ENCODE measurements around the gene ACSM4. TPM values are rescaled to one million over a fixed set of nuclear protein-coding genes. Genes with fewer than 3 reads are reported as not detected.

The ACSM4 gene
- total and polyA plus RNA-seq, 9 of the 15 experiments (the other 6 are each of a cell fraction or from before 2014, with no cell fraction given): not detected

DNA sequence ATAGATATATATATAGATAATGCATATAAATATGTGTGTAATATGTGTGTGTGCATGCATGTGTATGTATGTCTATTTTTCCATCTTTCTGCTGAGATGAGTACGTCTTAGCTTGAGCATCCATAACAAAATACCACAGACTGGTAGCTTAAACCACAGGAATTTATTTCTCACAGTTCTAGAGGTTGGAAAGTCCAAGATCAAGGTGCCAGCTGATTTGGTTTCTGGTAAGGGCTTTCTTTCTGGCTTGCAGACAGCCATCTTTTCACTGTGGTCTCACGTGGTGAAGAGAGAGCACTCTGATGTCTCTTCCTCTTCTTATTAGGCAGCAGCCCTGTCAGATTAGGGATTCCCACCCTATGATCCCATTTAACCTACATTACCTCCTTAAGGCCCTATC lies 47.3 kb downstream of the ACSM4 start:
- no peaks in the 10 kb centered on the region for H3K36me3 ChIP-seq (ENCODE audit: control insufficient read depth, insufficient read depth, low read length)
- WGBS (ENCODE audit: insufficient coverage, low coverage, missing lambda C conversion rate): 17% methylated on average over 2 of the region's 2 CpGs
- no TSS peak for BruUV-seq (replicated peaks)
- TF ChIP-seq CHCHD3 (CRISPR knock-in tag; IDR thresholded peaks at IDR 0.05) (no peak), PRPF4 (IDR thresholded peaks at IDR 0.05; ENCODE audit: insufficient read depth, low read depth, low read length, poor library complexity, severe bottlenecking) (no peak), SIN3B (IDR thresholded peaks at IDR 0.05; ENCODE audit: low read depth) (no peak), HNRNPL (IDR thresholded peaks at IDR 0.05; ENCODE audit: low read depth, low read length) (no peak), ZNF445 (CRISPR knock-in tag; IDR thresholded peaks at IDR 0.05; ENCODE audit: low read depth) (no peak), HDAC8 (tag; IDR thresholded peaks at IDR 0.05) (no peak), DNMT1 (IDR thresholded peaks at IDR 0.05) (no peak)
- TF ChIP-seq, protein P1, sequence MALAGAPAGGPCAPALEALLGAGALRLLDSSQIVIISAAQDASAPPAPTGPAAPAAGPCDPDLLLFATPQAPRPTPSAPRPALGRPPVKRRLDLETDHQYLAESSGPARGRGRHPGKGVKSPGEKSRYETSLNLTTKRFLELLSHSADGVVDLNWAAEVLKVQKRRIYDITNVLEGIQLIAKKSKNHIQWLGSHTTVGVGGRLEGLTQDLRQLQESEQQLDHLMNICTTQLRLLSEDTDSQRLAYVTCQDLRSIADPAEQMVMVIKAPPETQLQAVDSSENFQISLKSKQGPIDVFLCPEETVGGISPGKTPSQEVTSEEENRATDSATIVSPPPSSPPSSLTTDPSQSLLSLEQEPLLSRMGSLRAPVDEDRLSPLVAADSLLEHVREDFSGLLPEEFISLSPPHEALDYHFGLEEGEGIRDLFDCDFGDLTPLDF (CRISPR knock-in tag; IDR thresholded peaks at IDR 0.05): no peak
- TF ChIP-seq, protein P2, sequence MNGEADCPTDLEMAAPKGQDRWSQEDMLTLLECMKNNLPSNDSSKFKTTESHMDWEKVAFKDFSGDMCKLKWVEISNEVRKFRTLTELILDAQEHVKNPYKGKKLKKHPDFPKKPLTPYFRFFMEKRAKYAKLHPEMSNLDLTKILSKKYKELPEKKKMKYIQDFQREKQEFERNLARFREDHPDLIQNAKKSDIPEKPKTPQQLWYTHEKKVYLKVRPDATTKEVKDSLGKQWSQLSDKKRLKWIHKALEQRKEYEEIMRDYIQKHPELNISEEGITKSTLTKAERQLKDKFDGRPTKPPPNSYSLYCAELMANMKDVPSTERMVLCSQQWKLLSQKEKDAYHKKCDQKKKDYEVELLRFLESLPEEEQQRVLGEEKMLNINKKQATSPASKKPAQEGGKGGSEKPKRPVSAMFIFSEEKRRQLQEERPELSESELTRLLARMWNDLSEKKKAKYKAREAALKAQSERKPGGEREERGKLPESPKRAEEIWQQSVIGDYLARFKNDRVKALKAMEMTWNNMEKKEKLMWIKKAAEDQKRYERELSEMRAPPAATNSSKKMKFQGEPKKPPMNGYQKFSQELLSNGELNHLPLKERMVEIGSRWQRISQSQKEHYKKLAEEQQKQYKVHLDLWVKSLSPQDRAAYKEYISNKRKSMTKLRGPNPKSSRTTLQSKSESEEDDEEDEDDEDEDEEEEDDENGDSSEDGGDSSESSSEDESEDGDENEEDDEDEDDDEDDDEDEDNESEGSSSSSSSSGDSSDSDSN (IDR thresholded peaks at IDR 0.05; ENCODE audit: borderline replicate concordance in 1 of 2, low read depth in 2 of 2, low read length in 2 of 2): no peak
- TF ChIP-seq, protein P3, sequence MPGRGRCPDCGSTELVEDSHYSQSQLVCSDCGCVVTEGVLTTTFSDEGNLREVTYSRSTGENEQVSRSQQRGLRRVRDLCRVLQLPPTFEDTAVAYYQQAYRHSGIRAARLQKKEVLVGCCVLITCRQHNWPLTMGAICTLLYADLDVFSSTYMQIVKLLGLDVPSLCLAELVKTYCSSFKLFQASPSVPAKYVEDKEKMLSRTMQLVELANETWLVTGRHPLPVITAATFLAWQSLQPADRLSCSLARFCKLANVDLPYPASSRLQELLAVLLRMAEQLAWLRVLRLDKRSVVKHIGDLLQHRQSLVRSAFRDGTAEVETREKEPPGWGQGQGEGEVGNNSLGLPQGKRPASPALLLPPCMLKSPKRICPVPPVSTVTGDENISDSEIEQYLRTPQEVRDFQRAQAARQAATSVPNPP (IDR thresholded peaks at IDR 0.05; ENCODE audit: borderline replicate concordance, insufficient read depth, insufficient read length): no peak

More for the DNA sequence above, 47.3 kb downstream of the ACSM4 start:
- FAIRE-seq (no peak), DNase-seq (ENCODE audit: extremely low read depth in 1 of 4, low spot score in 3 of 4) (no peak), ATAC-seq (no peak)
- CTCF ChIA-PET (ENCODE audit: low intra/inter-chr PET ratio): no interaction called here
- Histone ChIP-seq H3K9ac (ENCODE audit: insufficient read depth in 1 of 2, low read depth in 2 of 2, low read length in 2 of 2) (no peak overlapping the region), H3K27ac (ENCODE audit: extremely low read depth, low read depth, low read length) (no peak overlapping the region), H2AFZ (ENCODE audit: low read depth, low read length) (no peak overlapping the region), H3K4me1 (replicated peaks in 1 of 2; ENCODE audit: control insufficient read depth in 2 of 2, insufficient read depth in 2 of 2, low read length in 2 of 2) (peaks cover 0 to 6% of the 10 kb centered on the region in 2 experiments; a peak in 2 of 5 replicates), H3K4me2 (ENCODE audit: insufficient read depth, low read length) (no peak overlapping the region), H3K79me2 (ENCODE audit: control insufficient read depth, insufficient read depth, low read length) (no peaks in the 10 kb centered on the region), H3K4me3 (no peak overlapping the region), H4K20me1 (replicated peaks; ENCODE audit: control insufficient read depth, insufficient read depth, low read length) (no peaks in the 10 kb centered on the region), H3K9me3 (replicated peaks; ENCODE audit: control insufficient read depth, insufficient read depth, low read depth, low read length) (no peaks in the 10 kb centered on the region), H3K9me1 (ENCODE audit: control insufficient read depth, insufficient read depth, low read length) (no peaks in the 10 kb centered on the region), H3K27me3 (ENCODE audit: control insufficient read depth in 2 of 2, insufficient read depth in 2 of 2, low read length in 2 of 2) (no peaks in the 10 kb centered on the region)
- POLR2A ChIA-PET: no interaction called here
- in situ Hi-C loops (cut with MboI) (no loop called here), intact Hi-C loops (cut with micrococcal nuclease) (no loop called here)
